Common myeloid progenitor, CD34-positive (primary cell): ENCODE measurements around the gene NKD2.

ENCODE experiments used
- CTCF ChIA-PET: fragments of 350-600 bp; sonication (Branson Sonifier 250); formaldehyde crosslinking; loops from one replicate; lab custom pipeline; 2021; ENCODE audit warnings: antibody characterized with exemption; lab: Charles Lee
- POLR2A ChIA-PET: fragments of 350-600 bp; sonication (Branson Sonifier 250); formaldehyde crosslinking; loops from one replicate; lab custom pipeline; 2021; ENCODE audit warnings: antibody characterized with exemption; lab: Charles Lee
- DNase-seq, 3 donors: peaks; one replicate each; pipeline versions ENCODE4 v3.0.0 to v3.0.0-alpha.2; 2013
- H3K27ac ChIP-seq, 2 experiments: 1 replicate in 1 of 2; 2 replicates in 1 of 2; pipeline ENCODE4 v1.7.0; 2013; ENCODE audit warnings: inconsistent platforms in 2 of 2, low read length in 2 of 2, mild to moderate bottlenecking in 2 of 2, low read depth in 1 of 2, moderate library complexity in 1 of 2; ENCODE audit not compliant: severe bottlenecking in 2 of 2, insufficient read depth in 1 of 2, poor library complexity in 1 of 2
- H3K27me3 ChIP-seq, 5 experiments: replicated peaks in 2 of 5; 1 replicate in 3 of 5; 2 replicates in 2 of 5; pipeline versions ENCODE4 v1.6.1 to v1.7.0; 2013; ENCODE audit warnings: low read length in 4 of 5, mild to moderate bottlenecking in 2 of 5, moderate library complexity in 2 of 5, inconsistent platforms in 1 of 5; ENCODE audit not compliant: insufficient read depth in 5 of 5, control insufficient read depth in 4 of 5
- H3K36me3 ChIP-seq, 4 experiments: 1 replicate in 2 of 4; 2 replicates in 2 of 4; pipeline versions ENCODE4 v1.6.1 to v1.7.0; 2013; ENCODE audit warnings: low read length in 3 of 4, control low read depth in 1 of 4, mild to moderate bottlenecking in 1 of 4; ENCODE audit not compliant: control insufficient read depth in 4 of 4, insufficient read depth in 4 of 4
- H3K4me1 ChIP-seq, 4 experiments: 1 replicate in 3 of 4; 2 replicates in 1 of 4; pipeline versions ENCODE4 v1.6.1 to v1.7.1; 2013; ENCODE audit warnings: low read length in 3 of 4, mild to moderate bottlenecking in 3 of 4, control low read depth in 1 of 4, inconsistent platforms in 1 of 4, moderate library complexity in 1 of 4; ENCODE audit not compliant: control insufficient read depth in 4 of 4, insufficient read depth in 4 of 4; ENCODE audit errors: control extremely low read depth in 1 of 4
- H3K4me3 ChIP-seq, 7 experiments: 1 replicate in 4 of 7; 2 replicates in 3 of 7; pipeline versions ENCODE4 v1.5.1 to v1.7.0; 2013; ENCODE audit warnings: mild to moderate bottlenecking in 7 of 7, low read length in 6 of 7, moderate library complexity in 6 of 7, inconsistent platforms in 2 of 7, low read depth in 2 of 7, control low read depth in 1 of 7; ENCODE audit not compliant: insufficient read depth in 4 of 7, control insufficient read depth in 1 of 7; ENCODE audit errors: extremely low read depth in 1 of 7
- H3K9me3 ChIP-seq, 5 experiments: 1 replicate in 4 of 5; 2 replicates in 1 of 5; pipeline versions ENCODE4 v1.6.1 to v1.7.1; 2013; ENCODE audit warnings: low read length in 4 of 5, mild to moderate bottlenecking in 2 of 5, inconsistent platforms in 1 of 5, low read depth in 1 of 5, moderate library complexity in 1 of 5; ENCODE audit not compliant: control insufficient read depth in 4 of 5, insufficient read depth in 2 of 5; ENCODE audit errors: control extremely low read depth in 1 of 5
- WGBS: methylation state at CpG from one replicate; pipeline ENCODE4 v1.1.5; 2013; ENCODE audit not compliant: insufficient coverage; 5-methylcytosine and 5-hydroxymethylcytosine counted together

NKD2 gene

GRCh38 chr5:1061916-1062315 is 53.3 kb downstream of the NKD2 start:
- ChIA-PET POLR2A (interaction anchor here (0.6 kb wide), 1 partner anchor 192 kb away, joined by 3 read pairs; no protein-coding TSS in a partner anchor), CTCF (no interaction called here)
- DNase-seq: no peak
- Histone ChIP-seq H3K4me3 (no peak overlapping the region), H3K27me3 (no peaks in the 10 kb centered on the region), H3K27ac (no peak overlapping the region), H3K36me3 (peaks cover 9 to 88% (median 57%) of the 10 kb centered on the region in 4 experiments), H3K4me1 (no peaks in the 10 kb centered on the region), H3K9me3 (no peaks in the 10 kb centered on the region)
- 99% methylated on average over 7 of the region's 10 CpGs for WGBS

- Histone ChIP-seq H3K27me3 (no peaks in the 10 kb centered on the region), H3K4me1 (no peaks in the 10 kb centered on the region), H3K27ac (no peak overlapping the region), H3K9me3 (no peaks in the 10 kb centered on the region), H3K4me3 (no peak overlapping the region), H3K36me3 (peaks cover 7 to 86% (median 54%) of the 10 kb centered on the region in 4 experiments)
- no peak for DNase-seq
- WGBS: 98% methylated on average over 35 of the region's 36 CpGs
- CTCF ChIA-PET: no interaction called here
- POLR2A ChIA-PET: no interaction called here
Observed at GRCh38 chr5:1062761-1063568, 54.4 kb downstream of the NKD2 start.

- H3K36me3 ChIP-seq: peaks cover 7 to 85% (median 54%) of the 10 kb centered on the region in 4 experiments
- H3K4me3 ChIP-seq: no peak overlapping the region
- H3K4me1 ChIP-seq: no peaks in the 10 kb centered on the region
- no peak for DNase-seq
- POLR2A ChIA-PET: no interaction called here
- CTCF ChIA-PET: no interaction called here
- 97% methylated on average over 40 of the region's 56 CpGs for WGBS
- H3K27ac ChIP-seq: no peak overlapping the region
- H3K27me3 ChIP-seq: no peaks in the 10 kb centered on the region
- H3K9me3 ChIP-seq: no peaks in the 10 kb centered on the region
Observed at GRCh38 chr5:1063661-1064382, 55.2 kb downstream of the NKD2 start.

- Histone ChIP-seq H3K9me3 (no peaks in the 10 kb centered on the region), H3K27me3 (no peaks in the 10 kb centered on the region), H3K4me1 (no peaks in the 10 kb centered on the region), H3K36me3 (peaks cover 7 to 85% (median 54%) of the 10 kb centered on the region in 4 experiments), H3K4me3 (no peak overlapping the region), H3K27ac (no peak overlapping the region)
- 91% methylated on average over 48 of the region's 49 CpGs for WGBS
- POLR2A ChIA-PET: no interaction called here
- DNase-seq: no peak
- CTCF ChIA-PET: no interaction called here
Observed at GRCh38 chr5:1064383-1065142, 56.0 kb downstream of the NKD2 start.

- no peak for DNase-seq
- Histone ChIP-seq H3K4me3 (no peak overlapping the region), H3K27ac (no peak overlapping the region), H3K4me1 (no peaks in the 10 kb centered on the region), H3K27me3 (no peaks in the 10 kb centered on the region), H3K36me3 (peaks cover 4 to 81% (median 49%) of the 10 kb centered on the region in 4 experiments), H3K9me3 (no peaks in the 10 kb centered on the region)
- 92% methylated on average over 25 of the region's 26 CpGs for WGBS
- ChIA-PET CTCF (no interaction called here), POLR2A (no interaction called here)
Observed at GRCh38 chr5:1065143-1065750, 56.6 kb downstream of the NKD2 start.

- WGBS: 96% methylated on average over 12 of the region's 16 CpGs
- ChIA-PET CTCF (no interaction called here), POLR2A (no interaction called here)
- DNase-seq: no peak
- H3K36me3 ChIP-seq: peaks cover 4 to 75% (median 45%) of the 10 kb centered on the region in 4 experiments
- no peak overlapping the region for H3K4me3 ChIP-seq
- no peaks in the 10 kb centered on the region for H3K4me1 ChIP-seq
- no peaks in the 10 kb centered on the region for H3K27me3 ChIP-seq
- H3K27ac ChIP-seq: no peak overlapping the region
- no peaks in the 10 kb centered on the region for H3K9me3 ChIP-seq
Observed at GRCh38 chr5:1065891-1066650, 57.5 kb downstream of the NKD2 start.
